ENCODE results near the gene IRGC.

Gene IRGC

DNA sequence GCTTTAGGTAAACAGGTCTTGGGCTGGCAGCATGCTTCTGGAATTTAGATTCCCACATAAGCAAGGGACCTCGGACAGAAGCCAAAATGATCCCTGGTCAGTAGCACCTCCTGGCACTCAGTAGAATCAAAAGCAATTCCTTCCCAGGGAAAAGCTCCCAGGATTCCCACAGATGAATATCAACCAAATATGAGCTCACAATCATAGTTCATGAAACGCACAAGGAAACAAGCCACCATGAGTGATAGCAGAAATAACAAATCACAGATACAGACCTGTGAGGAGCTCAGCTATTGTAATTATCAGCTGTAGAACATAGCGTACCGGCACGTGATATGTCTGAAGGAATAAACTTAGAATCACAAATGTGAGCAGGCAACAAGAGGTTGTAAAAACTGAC, 24.1 kb upstream of the IRGC start:
- DNase-seq (ENCODE audit: low read depth), result no peak

GRCh38 chr19:43692385-43692784, 23.5 kb upstream of the IRGC start:
- DNase-seq (ENCODE audit: low read depth), result no peak

- no peak for DNase-seq (ENCODE audit: low read depth)
Measured at GRCh38 chr19:43692877-43693276, 23.0 kb upstream of the IRGC start.

GRCh38 chr19:43694553-43694952, 21.3 kb upstream of the IRGC start:
- DNase-seq (ENCODE audit: low read depth), result no peak

- no peak for DNase-seq (ENCODE audit: low read depth)
Measured at GRCh38 chr19:43695985-43696704, 19.7 kb upstream of the IRGC start.

DNA sequence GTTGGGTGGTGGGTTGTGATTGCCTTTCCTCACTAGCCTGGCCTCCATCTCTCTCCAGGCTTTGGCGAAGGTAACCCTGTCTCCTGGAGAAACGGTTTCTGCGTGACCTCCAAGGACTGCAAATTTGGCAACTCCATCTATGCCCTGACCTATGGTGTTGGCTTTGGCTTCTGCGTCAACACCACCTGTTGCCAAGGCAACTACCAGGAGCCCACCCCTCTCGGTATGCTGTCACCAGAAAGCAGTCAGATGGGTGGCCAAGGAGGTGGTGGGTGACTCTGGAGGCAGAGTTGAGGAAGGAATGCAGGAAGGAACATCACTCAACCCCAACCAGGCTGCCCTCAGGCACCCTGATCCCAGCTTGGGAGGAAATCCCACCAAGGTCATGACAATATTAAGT, 18.6 kb upstream of the IRGC start:
- DNase-seq (ENCODE audit: low read depth), result no peak

DNA sequence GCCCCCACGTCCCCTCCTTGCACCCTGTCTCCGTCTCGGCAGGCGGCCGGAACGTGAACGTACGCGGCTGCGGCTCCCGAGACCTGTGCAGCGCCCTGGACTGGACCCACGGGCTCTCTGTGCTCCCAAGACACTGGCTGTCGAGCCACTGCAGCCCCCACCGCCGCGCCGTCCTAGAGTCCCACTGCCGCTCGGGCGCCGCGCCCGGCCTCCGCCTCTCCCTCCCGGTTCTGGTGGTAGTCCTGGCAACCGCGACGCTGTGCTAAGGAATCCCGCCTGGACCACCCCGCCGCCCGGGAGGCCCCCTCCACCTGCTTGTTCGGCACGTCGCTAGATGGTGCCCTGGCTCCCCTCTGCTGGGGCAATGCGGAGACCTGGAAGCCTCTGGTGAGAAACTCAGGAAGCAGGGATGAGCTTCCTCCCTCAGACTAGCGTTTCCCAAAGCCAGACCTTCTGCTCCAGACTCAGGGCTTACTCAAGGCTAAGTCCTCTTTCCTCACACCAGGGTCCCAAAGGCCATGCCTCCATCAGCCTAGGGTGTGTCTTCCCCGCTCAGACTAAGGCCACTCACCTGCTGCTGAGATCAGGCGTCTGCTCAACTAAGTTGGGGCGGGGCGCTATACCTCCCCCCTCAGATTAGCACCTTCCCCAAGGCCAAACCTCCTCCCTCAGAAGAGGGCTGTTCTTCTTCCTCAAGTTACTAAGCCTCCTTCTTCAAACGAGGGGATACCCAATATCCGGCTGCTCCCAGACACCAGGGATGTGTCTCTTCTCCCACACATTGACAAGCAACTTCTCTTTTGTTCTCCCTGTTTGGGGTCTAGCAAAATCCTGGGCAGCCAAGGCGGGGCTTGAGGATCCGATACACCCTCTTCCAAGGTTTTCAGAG, 16.1 kb upstream of the IRGC start:
- DNase-seq (ENCODE audit: low read depth), result no peak

GRCh38 chr19:43700395-43701000, 15.4 kb upstream of the IRGC start:
- no peak for DNase-seq (ENCODE audit: low read depth)

GRCh38 chr19:43704002-43704705, 11.7 kb upstream of the IRGC start:
- DNase-seq (ENCODE audit: low read depth), result no peak

- DNase-seq (ENCODE audit: low read depth), result no peak
Measured at GRCh38 chr19:43705729-43706128, 10.1 kb upstream of the IRGC start.

GRCh38 chr19:43707158-43707712, 8.6 kb upstream of the IRGC start:
- no peak for DNase-seq (ENCODE audit: low read depth)

- DNase-seq (ENCODE audit: low read depth), result no peak
Measured at GRCh38 chr19:43708716-43709115, 7.2 kb upstream of the IRGC start.

DNA sequence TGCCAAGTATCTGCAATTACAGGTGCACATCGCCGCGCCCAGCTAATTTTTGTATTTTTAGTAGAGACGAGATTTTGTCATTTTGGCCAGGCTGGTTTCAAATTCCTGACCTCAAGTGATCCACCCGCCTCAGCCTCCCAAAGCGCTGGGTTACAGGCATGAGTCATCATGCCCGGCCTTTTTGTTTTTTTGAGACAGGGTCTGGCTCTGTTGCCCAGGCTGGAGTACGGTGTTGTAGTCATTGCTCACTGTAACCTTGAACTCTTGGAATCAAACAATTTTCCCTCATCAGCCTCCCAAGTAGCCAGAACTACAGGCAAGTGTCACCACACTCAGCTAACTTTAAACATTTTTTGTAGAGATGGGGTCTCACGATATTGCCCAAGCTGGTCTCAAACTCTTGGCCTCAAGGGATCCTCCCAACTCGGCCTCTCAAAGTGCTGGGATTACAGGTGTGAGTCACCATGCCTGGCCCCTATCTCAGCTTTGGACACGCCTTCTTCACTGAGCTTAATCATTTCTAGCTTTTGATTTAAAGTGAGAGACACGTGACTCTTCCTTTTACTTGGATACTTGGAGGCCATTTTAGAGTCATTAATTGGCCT, 4.0 kb upstream of the IRGC start:
- no peak for DNase-seq (ENCODE audit: low read depth)

- no peak for DNase-seq (ENCODE audit: low read depth)
Measured at GRCh38 chr19:43713208-43713607, 2.7 kb upstream of the IRGC start.

GRCh38 chr19:43718627-43719377, 2.9 kb downstream of the IRGC start:
- no peak for DNase-seq (ENCODE audit: low read depth)

DNA sequence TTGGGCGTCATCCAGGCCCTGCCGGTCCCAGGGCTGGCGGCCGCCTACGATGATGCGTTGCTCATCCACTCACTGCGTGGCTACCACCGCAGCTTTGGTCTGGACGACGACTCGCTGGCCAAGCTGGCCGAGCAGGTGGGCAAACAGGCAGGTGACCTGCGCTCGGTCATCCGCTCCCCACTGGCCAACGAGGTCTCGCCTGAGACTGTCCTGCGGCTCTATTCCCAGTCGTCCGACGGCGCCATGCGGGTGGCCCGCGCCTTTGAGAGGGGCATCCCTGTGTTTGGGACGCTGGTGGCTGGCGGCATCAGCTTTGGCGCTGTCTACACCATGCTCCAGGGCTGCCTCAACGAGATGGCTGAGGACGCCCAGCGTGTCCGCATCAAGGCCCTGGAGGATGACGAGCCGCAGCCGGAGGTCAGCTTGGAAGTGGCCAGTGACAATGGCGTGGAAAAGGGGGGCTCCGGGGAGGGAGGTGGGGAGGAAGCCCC, 3.5 kb downstream of the IRGC start:
- no peak for DNase-seq (ENCODE audit: low read depth)

DNA sequence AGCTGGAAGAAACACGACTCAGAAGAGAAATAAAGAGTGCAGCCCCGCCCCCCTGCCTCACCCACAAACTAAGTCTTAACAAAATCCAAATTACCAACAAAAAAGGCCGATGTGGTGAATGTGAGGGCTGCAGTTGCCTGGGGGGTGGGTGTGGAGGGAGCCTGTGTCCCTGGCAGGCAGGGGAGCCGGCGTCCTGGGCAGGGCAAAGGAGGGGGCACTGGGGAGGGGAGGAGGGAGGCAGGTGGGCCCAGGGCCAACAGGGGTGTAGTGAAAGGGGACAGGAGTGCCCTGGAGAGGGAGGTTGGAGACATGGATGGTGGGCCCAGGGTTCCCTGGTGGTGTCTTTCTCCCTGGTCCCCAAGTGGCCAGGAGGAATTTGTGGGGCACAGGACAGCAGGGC, 4.0 kb downstream of the IRGC start:
- no peak for DNase-seq (ENCODE audit: low read depth)

GRCh38 chr19:43720936-43721335, 5.1 kb downstream of the IRGC start:
- DNase-seq (ENCODE audit: low read depth), result no peak

DNA sequence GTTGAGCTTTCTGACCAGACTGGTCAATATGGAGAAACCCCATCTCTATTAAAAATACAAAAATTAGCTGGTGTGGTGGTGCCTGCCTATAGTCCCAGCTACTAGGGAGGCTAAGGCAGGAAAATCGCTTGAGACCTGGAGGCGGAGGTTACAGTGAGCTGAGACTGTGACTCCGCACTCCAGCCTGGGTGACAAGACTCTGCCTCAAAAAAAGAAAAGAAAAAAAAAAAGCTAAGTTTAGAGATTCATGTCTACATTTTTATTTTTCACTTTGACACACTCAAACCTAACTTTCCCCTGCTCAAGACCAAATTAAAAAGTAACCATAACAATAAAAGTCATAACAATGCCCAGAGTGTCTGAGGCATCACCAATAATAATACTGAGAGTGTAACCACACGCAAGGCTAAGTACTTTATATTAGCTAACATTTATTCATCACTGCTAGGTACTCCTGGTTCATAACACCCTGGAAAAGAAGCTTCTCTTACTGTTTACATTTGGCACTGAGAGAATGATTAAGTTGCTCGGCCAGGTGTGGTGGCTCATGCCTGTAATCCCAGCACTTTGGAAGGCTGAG, 5.7 kb downstream of the IRGC start:
- no peak for DNase-seq (ENCODE audit: low read depth)

- DNase-seq (ENCODE audit: low read depth), result no peak
Measured at GRCh38 chr19:43723588-43723987, 7.7 kb downstream of the IRGC start.

All from activated gamma-delta T cell treated with anti-CD3 and anti-CD28 coated beads, Interleukin-2, amount 50 U/mL, for 16 hours (primary cell).